Transverse colon (tissue), 3 donors: ENCODE results near the gene PIGA.

Experiments
- CTCF ChIP-seq, 5 experiments: fragments of 200-600 bp in 3 of 5; fragments of 450-650 bp in 2 of 5; sonication (generic) in 3 of 5; IDR thresholded peaks; 1 replicate in 2 of 5; 2 replicates in 3 of 5; pipeline ENCODE4 v1.5.1; 2016 to 2017; ENCODE audit warnings: antibody characterized with exemption in 5 of 5, inconsistent platforms in 3 of 5, mild to moderate bottlenecking in 2 of 5, moderate library complexity in 1 of 5
- POLR2A ChIP-seq: fragments of 450-650 bp; IDR thresholded peaks from one replicate; pipeline ENCODE4 v1.6.1; 2016; ENCODE audit warnings: antibody characterized with exemption, mild to moderate bottlenecking, moderate library complexity

GRCh38 chrX:15298201-15298600, 37.1 kb downstream of the PIGA start:
- TF ChIP-seq CTCF (IDR thresholded peaks at IDR 0.05): no peak
- TF ChIP-seq POLR2A: no peak
